OCI-LY7 (cell line): ENCODE results near the gene MTHFSD. TPM values are rescaled to one million over a fixed set of nuclear protein-coding genes. Genes with fewer than 3 reads are reported as not detected.

Experiments
- BruUV-seq: library from RNA; stranded (reverse); fragments of 400-500 nt; replicated peaks from 2 replicates; lab custom pipeline; 2021; lab: Mats Ljungman, UMichigan
- CTCF ChIA-PET: fragments of 300-600 bp; sonication (Branson Sonifier 250); formaldehyde crosslinking; loops from one replicate; lab custom pipeline; 2022; ENCODE audit warnings: antibody characterized with exemption; ENCODE audit not compliant: unreplicated experiment; lab: Charles Lee
- POLR2A ChIA-PET: fragments of 300-600 bp; sonication (Branson Sonifier 250); formaldehyde crosslinking; loops from one replicate; lab custom pipeline; 2022; ENCODE audit warnings: antibody characterized with exemption; lab: Charles Lee
- DNase-seq: peaks from one replicate; pipeline ENCODE4 v3.0.0-alpha.2; 2015; ENCODE audit warnings: low spot score
- H2AFZ ChIP-seq: fragments of 200-600 bp; sonication (generic), shearing (Covaris generic); 2 replicates; pipeline ENCODE4 v1.6.1; 2014; ENCODE audit warnings: mild to moderate bottlenecking, antibody characterized with exemption, low read length, moderate library complexity
- H3K27ac ChIP-seq: fragments of 200-600 bp; sonication (generic); 2 replicates; pipeline ENCODE4 v1.5.1; 2014; ENCODE audit warnings: mixed run types, low read depth, mild to moderate bottlenecking, moderate library complexity, low read length, inconsistent platforms; ENCODE audit not compliant: poor library complexity, severe bottlenecking
- H3K36me3 ChIP-seq: fragments of 200-600 bp; sonication (generic); 2 replicates; pipeline ENCODE4 v1.6.1; 2014; ENCODE audit warnings: mild to moderate bottlenecking, antibody characterized with exemption, low read length, moderate library complexity, mixed read lengths; ENCODE audit not compliant: insufficient read depth
- H3K4me1 ChIP-seq: fragments of 200-600 bp; sonication (generic); 2 replicates; pipeline ENCODE4 v1.5.1; 2014; ENCODE audit warnings: mild to moderate bottlenecking, low read length; ENCODE audit not compliant: insufficient read depth, poor library complexity, severe bottlenecking
- H3K4me2 ChIP-seq: fragments of 200-600 bp; sonication (generic); 2 replicates; pipeline ENCODE4 v1.6.1; 2014; ENCODE audit warnings: mild to moderate bottlenecking, low read length
- H3K4me3 ChIP-seq: fragments of 200-600 bp; sonication (generic); 2 replicates; pipeline ENCODE4 v1.5.1; 2014; ENCODE audit warnings: mild to moderate bottlenecking, low read depth, low read length; ENCODE audit not compliant: poor library complexity, severe bottlenecking
- H3K79me2 ChIP-seq: fragments of 200-600 bp; sonication (generic); 2 replicates; pipeline ENCODE4 v1.6.1; 2016; ENCODE audit warnings: low read depth, mild to moderate bottlenecking, low read length, moderate library complexity, mixed read lengths; ENCODE audit not compliant: insufficient read depth
- H3K9me2 ChIP-seq: fragments of 200-600 bp; sonication (generic); 2 replicates; pipeline ENCODE4 v1.6.1; 2016; ENCODE audit warnings: mild to moderate bottlenecking, low read length, mixed read lengths; ENCODE audit not compliant: insufficient read depth
- H3K9me3 ChIP-seq: fragments of 200-600 bp; sonication (generic); 2 replicates; pipeline ENCODE4 v1.6.1; 2014; ENCODE audit warnings: mild to moderate bottlenecking, mixed run types, low read length, mixed read lengths
- H4K20me1 ChIP-seq: fragments of 200-600 bp; sonication (generic); 2 replicates; pipeline ENCODE4 v1.6.1; 2014; ENCODE audit warnings: mild to moderate bottlenecking, antibody characterized with exemption, low read length, moderate library complexity, mixed read lengths; ENCODE audit not compliant: insufficient read depth
- CTCF ChIP-seq: fragments of 200-600 bp; sonication (generic); conservative IDR thresholded peaks from 2 replicates; pipeline ENCODE4 v1.5.1; 2014; ENCODE audit warnings: mild to moderate bottlenecking, antibody characterized with exemption, low read length, moderate library complexity, mixed read lengths
- EZH2phosphoT487 ChIP-seq: fragments of 200-600 bp; sonication (generic); IDR thresholded peaks from 2 replicates; pipeline ENCODE4 v1.6.1; 2018; ENCODE audit warnings: low read depth, borderline replicate concordance, mild to moderate bottlenecking, mixed run types, antibody characterized with exemption, low read length, moderate library complexity, mixed read lengths
- intact Hi-C: fragments of 100-400 bp; cut with micrococcal nuclease; formaldehyde crosslinking; loops from one replicate; pipeline ENCODE4 v1.10.0; 2022; ENCODE audit not compliant: unreplicated experiment
- total RNA-seq, 2 experiments: library from RNA; depleted of rRNA in 1 of 2; stranded (reverse); fragments of >200 nt in 1 of 2; shearing (Covaris generic) in 1 of 2; gene quantifications; 2 replicates each; pipeline ENCODE4 v1.2.3, GENCODE V29; 2014 to 2022

Gene MTHFSD
- total RNA-seq, 2 experiments from 2014 or later: 12.2 to 26.0 TPM

GRCh38 chr16:86533076-86533475 is 22.0 kb downstream of the MTHFSD start:
- CTCF ChIA-PET: no interaction called here
- intact Hi-C loops: no loop called here
- POLR2A ChIA-PET: interaction anchor here (0.6 kb wide), 1 partner anchor 217 kb away, joined by 3 read pairs; no protein-coding TSS in a partner anchor

GRCh38 chr16:86532526-86532815 is 22.6 kb downstream of the MTHFSD start:
- Histone ChIP-seq H2AFZ (no peak overlapping the region), H3K9me3 (no peaks in the 10 kb centered on the region), H3K4me2 (no peak overlapping the region), H3K36me3 (no peaks in the 10 kb centered on the region), H3K9me2 (no peaks in the 10 kb centered on the region), H3K4me3 (no peak overlapping the region), H3K4me1 (no peaks in the 10 kb centered on the region), H4K20me1 (no peaks in the 10 kb centered on the region), H3K27ac (no peak overlapping the region), H3K79me2 (no peaks in the 10 kb centered on the region)
- BruUV-seq: no TSS peak
- intact Hi-C loops: no loop called here
- CTCF ChIA-PET: no interaction called here
- DNase-seq: no peak
- POLR2A ChIA-PET: no interaction called here
- TF ChIP-seq CTCF (no peak), EZH2phosphoT487 (no peak)

More at GRCh38 chr16:86533076-86533475, 22.0 kb downstream of the MTHFSD start:
- Histone ChIP-seq H3K9me3 (no peaks in the 10 kb centered on the region), H3K79me2 (no peaks in the 10 kb centered on the region), H3K4me1 (no peaks in the 10 kb centered on the region), H3K4me2 (no peak overlapping the region), H2AFZ (no peak overlapping the region), H3K36me3 (no peaks in the 10 kb centered on the region), H3K9me2 (no peaks in the 10 kb centered on the region), H3K4me3 (no peak overlapping the region), H3K27ac (no peak overlapping the region), H4K20me1 (no peaks in the 10 kb centered on the region)
- DNase-seq: no peak
- no peak for TF ChIP-seq EZH2phosphoT487
- TF ChIP-seq CTCF: no peak
- BruUV-seq: no TSS peak

- intact Hi-C loops: no loop called here
- Histone ChIP-seq H4K20me1 (no peaks in the 10 kb centered on the region), H3K4me2 (no peak overlapping the region), H3K79me2 (no peaks in the 10 kb centered on the region), H3K9me2 (no peaks in the 10 kb centered on the region), H3K4me1 (no peaks in the 10 kb centered on the region), H3K4me3 (no peak overlapping the region), H3K27ac (no peak overlapping the region), H3K9me3 (no peaks in the 10 kb centered on the region), H2AFZ (no peak overlapping the region), H3K36me3 (no peaks in the 10 kb centered on the region)
- ChIA-PET CTCF (no interaction called here), POLR2A (interaction anchor here (0.7 kb wide), 1 partner anchor 108 kb away, joined by 3 read pairs; no protein-coding TSS in a partner anchor)
- no TSS peak for BruUV-seq
- TF ChIP-seq EZH2phosphoT487: no peak
- TF ChIP-seq CTCF: no peak
- no peak for DNase-seq
Measured at GRCh38 chr16:86531641-86532525, 23.2 kb downstream of the MTHFSD start.
